Measurements from ENCODE around the gene PRKAG2.

Gene PRKAG2

DNA sequence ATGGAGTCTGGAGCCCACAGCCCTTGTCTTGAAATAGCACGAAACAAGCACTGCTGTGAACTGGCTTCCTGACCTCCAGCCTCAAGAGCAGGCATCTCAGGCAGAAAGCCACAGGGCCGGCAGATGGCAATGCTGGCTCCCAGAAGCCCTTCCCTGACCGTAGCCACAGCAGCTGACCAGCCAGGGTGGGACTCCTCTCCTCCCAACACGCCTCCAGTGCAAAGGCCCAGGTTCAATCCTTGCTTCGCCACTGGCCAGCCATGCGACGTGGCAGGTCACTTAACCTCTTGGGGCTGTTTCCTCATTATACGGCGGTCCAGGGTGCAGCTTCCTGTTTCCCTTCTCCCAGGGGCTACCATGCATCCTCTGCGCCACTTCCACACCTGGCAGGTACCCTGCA lies 12.8 kb downstream of the PRKAG2 start:
- no peak for DNase-seq

DNA sequence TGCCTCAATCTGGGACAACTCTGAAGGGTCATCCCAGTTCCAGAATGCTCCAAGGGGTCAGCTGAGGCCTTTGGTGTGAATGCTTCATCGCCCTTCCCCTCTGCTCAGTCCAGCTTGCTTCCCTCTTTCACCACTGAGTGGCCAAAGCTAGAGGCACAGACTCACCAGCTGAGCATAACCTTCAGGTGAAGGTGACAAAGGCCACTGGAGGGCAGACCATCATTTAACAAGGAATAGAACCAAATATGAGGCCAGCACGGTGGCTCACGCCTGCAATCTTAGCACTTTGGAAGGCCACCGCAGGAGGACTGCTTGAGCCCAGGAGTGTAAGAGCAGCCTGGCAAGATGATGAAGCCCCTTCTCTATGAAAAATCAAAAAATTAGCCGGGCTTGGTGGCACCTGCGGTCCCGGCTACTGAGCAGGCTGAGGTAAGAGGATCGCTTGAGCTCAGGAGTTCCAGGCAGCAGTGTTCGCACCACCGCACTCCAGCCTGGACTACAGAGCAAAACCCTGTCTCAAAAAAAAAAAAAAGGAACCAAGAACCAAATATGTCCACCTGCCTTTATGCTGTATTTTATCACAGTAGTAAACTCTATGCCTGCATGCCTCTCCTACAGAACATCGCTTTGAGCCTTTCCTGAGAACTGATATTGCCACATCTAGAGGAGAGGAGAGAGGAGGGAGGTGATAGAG lies 13.4 kb downstream of the PRKAG2 start:
- no peak for DNase-seq

- DNase-seq: no peak
Measured at GRCh38 chr7:151862606-151863381, 14.1 kb downstream of the PRKAG2 start.

GRCh38 chr7:151861881-151862280 lies 15.0 kb downstream of the PRKAG2 start:
- no peak for DNase-seq

GRCh38 chr7:151860771-151861170 lies 16.1 kb downstream of the PRKAG2 start:
- no peak for DNase-seq

GRCh38 chr7:151859948-151860685 lies 16.8 kb downstream of the PRKAG2 start:
- DNase-seq: no peak

- no peak for DNase-seq
Measured at GRCh38 chr7:151859111-151859947, 17.6 kb downstream of the PRKAG2 start.

GRCh38 chr7:151858456-151858855 lies 18.5 kb downstream of the PRKAG2 start:
- no peak for DNase-seq

DNA sequence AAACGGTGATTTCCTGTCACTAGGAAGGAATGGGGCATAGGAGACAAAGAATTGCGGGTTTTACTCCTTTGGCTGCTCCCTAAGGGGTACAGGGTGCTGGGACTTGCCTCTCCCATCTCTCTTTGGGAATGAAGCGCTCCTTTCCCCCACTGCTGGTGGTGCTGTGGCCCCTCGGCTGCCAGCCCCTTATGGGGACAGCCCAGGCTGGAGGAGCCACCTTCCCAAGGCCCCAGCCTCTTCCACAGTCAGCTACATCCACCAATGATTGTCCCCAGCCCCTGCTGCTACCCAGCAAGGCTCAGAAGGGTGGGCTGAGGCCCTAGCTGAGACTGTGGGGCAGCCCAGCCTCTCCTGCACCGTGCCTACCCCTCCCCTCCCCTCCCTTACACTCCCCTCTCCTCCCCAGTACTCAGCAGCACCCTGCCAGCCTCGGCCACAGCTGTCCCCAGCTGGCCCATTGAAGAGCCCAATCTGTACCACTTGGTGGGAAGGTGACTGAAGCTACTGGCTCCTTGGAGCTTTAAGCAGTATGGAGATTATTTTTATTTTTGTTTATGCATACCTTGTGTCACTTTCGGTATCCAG lies 19.0 kb downstream of the PRKAG2 start:
- DNase-seq: no peak

- no peak for DNase-seq
Measured at GRCh38 chr7:151857412-151857811, 19.5 kb downstream of the PRKAG2 start.

DNA sequence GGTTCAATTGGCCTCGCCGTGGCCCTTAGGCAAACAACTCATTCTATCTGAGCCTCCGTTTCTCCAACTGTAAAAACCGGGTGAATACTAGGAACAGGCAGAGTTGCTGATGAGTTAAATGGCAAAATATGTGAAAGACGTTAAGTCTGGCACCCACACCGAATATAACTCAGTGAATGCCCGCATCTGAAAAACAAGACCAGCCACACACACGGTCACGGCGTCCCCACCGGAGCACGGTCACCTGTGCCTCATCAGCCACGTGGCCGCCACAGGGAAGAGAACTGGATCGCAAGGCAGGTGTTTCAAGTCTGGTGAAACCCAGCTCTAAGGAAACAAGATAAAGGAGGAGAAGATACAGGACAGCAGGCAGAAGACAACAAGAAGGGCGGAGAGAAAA lies 20.4 kb downstream of the PRKAG2 start:
- no peak for DNase-seq

DNA sequence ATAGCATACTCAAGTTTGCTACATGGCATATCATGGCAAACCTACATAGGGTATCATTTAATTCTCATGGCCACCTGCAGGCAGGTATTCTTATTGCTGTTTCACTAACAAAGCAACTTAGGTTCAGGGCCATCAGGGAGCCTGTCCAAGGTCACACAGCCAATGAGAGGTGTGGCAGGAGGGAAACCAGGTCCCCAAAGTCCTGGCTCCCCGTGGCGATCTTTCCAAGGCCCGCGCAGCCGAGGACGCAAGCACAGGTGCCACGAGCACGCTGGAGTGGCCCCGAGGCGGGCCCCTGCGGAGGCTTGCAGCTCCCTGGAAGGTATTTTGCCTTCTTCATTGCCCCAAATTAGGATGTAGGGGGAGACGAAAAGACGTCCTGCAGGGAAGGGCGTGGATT lies 20.8 kb downstream of the PRKAG2 start:
- DNase-seq: no peak

GRCh38 chr7:151854720-151855071 lies 22.2 kb downstream of the PRKAG2 start:
- DNase-seq: no peak

GRCh38 chr7:151853896-151854719 lies 22.8 kb downstream of the PRKAG2 start:
- no peak for DNase-seq

DNA sequence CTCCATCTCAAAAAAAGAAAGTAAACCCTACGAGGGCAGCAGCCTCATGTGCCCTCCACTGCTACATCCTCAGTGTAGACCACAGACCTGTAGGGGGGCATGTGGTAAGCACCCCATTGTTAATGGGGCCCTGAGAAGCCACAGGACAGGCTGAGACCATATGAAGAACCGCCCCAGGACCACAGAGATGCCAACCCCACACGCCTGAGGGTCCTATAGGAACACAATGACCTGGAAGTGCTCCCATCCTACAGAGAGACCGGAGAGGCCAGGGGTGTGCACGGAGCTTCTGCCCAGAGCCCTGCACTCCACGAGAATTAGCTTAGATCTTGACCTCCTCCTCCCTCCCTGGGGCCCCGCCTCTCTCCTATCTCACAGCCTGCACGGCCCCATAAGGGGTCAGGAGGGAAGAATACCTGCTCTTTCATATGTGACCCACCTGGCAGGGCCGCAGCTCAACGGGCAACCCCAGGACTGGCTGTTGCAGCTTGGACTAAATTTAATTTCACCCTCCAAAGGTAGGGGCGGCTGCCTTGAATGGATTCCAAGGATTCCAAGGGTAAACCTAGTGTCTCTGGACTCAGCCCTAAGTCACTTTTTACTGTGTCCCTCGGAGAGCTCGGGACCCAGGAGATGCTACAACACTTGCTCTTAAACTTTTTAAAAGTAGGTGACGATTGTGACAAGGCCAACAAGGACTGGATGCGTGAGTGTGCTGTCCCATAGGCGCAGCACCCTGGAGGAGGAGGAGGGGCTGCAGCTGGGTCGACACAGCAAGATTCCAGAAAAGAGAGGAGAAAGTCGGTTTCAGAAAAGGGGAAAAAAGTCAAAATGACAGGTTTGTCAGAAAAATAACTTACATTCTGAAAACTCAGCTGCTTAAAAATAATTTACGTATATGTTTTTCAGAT lies 24.2 kb downstream of the PRKAG2 start:
- no peak for DNase-seq

DNA sequence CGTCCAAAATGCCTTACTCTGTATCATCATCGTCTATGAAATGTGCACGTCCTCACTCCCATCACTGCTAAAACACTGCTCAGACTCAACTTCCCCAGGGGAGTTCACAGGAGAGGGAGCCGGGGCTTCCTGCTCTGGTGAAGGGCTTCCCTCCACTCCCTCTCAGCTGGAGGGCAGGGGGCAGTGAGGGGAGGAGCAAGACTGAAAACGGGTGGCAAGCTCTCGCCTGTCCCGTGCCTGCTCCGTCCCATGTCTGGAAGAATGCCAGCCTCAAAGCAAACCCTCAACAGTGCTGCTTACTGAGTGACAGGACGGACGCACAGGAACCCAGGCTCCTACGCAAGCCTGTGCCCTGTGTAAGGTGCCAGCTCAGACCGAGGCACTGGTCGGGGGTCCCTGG lies 25.1 kb downstream of the PRKAG2 start:
- peak; percentile 45 for DNase-seq

- DNase-seq: peak; percentile 88
Measured at GRCh38 chr7:151851145-151851751, 25.7 kb downstream of the PRKAG2 start.

DNA sequence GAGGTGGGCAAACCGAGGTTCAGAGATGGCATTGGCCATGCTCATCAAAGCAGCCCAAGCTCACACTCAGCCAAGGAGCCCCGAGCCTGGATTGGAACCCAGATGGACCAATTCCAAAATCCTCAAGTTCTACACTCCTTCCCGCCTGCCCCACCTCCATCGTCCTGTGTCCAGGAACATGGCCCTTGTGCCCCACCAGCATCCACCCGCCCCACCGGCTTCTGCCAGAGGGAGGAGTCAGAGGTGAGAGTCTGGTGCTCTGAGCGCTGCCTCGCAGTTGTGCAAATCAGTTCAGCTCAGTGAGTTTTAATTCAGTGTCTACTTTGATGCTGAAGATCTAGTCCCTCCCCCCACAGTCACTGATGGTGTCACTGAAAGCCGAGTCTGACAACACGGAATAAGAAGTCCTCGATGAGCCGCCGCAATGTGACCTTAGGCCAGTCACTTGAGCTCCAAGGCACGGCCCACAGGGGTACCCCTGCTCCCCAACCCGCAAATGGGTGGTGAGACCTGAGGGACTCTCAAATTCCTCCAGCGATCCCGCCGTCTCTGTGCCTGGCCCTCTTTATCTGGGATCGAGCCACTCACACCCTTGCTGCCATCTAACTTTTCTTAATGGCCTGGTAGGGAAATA lies 26.3 kb downstream of the PRKAG2 start:
- no peak for DNase-seq

DNA sequence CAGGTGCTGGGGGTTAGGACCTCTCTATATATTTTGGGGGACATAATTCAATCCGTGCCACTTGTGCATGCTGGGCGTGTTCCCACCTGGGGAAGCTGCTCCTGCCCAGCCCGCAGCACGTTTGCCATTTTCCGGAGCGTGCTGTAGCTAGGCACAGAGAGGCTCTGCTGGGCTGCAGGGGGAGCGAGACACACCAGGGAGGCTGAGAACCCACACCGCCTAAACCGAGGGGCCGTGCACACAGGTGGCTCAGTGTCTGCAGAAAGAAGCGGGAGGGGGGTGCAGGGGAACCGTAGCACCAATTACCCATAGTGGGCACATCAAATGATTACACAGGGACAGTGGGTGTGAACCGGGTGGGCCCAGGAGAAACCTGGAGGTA lies 27.0 kb downstream of the PRKAG2 start:
- no peak for DNase-seq
